ACC112 (cell line): ENCODE data around the gene ICAM2.

Experiments used
- H2AFZ ChIP-seq: fragments of 200-600 bp; sonication (generic); one replicate; pipeline ENCODE4 v1.6.0; 2017; ENCODE audit warnings: antibody characterized with exemption, low read length; ENCODE audit not compliant: unreplicated experiment
- H3K27ac ChIP-seq: fragments of 200-600 bp; sonication (generic); 2 replicates; pipeline ENCODE4 v1.5.1; 2014; ENCODE audit warnings: low read depth, mild to moderate bottlenecking, antibody characterized with exemption, low read length, moderate library complexity
- H3K27me3 ChIP-seq: fragments of 200-600 bp; sonication (generic); 2 replicates; pipeline ENCODE4 v1.6.1; 2014; ENCODE audit warnings: mild to moderate bottlenecking, antibody characterized with exemption, low read length, moderate library complexity, mixed read lengths; ENCODE audit not compliant: insufficient read depth
- H3K36me3 ChIP-seq: fragments of 200-600 bp; sonication (generic); 2 replicates; pipeline ENCODE4 v1.6.1; 2016; ENCODE audit warnings: mild to moderate bottlenecking, antibody characterized with exemption, low read length, moderate library complexity, mixed read lengths; ENCODE audit not compliant: insufficient read depth
- H3K4me1 ChIP-seq: fragments of 200-600 bp; sonication (generic); one replicate; pipeline ENCODE4 v1.6.1; 2016; ENCODE audit warnings: low read length, mixed read lengths; ENCODE audit not compliant: insufficient read depth, unreplicated experiment, control insufficient read depth
- H3K4me3 ChIP-seq: fragments of 200-600 bp; sonication (generic); 2 replicates; pipeline ENCODE4 v1.5.1; 2014; ENCODE audit warnings: mild to moderate bottlenecking, low read depth, low read length
- H3K79me2 ChIP-seq: fragments of 200-600 bp; sonication (generic); one replicate; pipeline ENCODE4 v1.6.0; 2016; ENCODE audit warnings: low read length; ENCODE audit not compliant: control insufficient read depth, unreplicated experiment, insufficient read depth

The ICAM2 gene

DNA sequence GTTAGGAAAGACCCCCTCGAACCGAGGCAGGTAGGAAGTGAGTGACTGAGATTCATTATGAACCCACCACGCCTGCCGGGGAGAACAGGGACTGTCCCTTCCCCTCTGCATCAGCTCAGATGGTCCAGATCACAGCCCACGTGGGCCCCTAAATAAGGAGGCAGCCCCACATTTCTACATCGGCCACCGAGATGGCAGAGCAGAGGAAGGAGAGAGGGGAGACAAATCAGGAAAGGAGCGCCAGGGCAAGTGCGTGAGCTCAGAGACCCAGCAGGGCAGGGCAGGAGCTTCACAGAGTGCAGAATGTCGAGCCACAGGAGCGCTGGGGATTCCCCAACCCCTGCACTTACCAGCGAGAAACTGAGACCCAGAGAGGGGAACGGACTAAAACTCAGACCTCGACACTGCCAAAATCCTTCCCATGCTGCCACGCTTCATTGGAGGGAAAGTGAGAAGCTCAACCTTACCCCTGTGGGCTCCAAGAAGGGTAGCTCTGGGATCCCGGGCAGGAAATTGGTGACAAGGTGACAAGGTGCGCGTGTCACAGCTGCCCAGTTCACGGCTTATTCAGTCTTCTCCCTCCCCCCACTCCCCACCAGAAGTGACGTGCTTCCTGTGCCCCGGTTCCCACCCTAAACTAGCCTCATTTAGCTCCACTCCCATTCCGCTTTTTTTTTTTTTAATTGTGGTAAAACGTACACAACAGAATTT lies at the start of gene ICAM2:
Gene ICAM2 (minus strand): TSS at position 578 of the 711 bp plus-strand sequence. CDS start 13,942 bp downstream, outside the sequence.
- peak within 1 kb of the TSS; percentile 83 for H2AFZ ChIP-seq
- no peaks in the 10 kb centered on the region for H3K4me1 ChIP-seq
- no peaks in the 10 kb centered on the region for H3K36me3 ChIP-seq
- no peaks in the 10 kb centered on the region for H3K79me2 ChIP-seq
- H3K27me3 ChIP-seq, result no peaks in the 10 kb centered on the region
- peak within 1 kb of the TSS; percentile 64 for H3K4me3 ChIP-seq
- H3K27ac ChIP-seq, result no peak within 1 kb of the TSS

DNA sequence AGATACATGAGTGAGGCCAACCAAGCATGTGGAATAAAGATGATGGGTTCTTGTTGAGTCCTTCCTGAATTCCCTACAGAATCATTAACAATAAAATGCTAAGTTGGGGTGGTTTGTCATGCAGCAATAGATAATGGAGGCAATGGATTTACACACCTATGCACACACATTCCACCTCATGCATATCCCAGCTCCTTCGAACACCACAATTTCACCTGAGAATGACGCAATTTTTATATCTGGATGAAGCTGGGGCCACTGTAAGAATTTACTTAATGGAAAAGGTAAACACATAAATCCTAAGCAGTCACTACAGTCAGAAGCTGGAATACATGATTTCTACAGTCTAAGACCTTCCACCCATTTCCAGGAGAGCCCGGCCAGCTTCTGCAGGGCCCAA lies 49.8 kb upstream of the ICAM2 start:
- Histone ChIP-seq H3K36me3 (peaks cover 36% of the 10 kb centered on the region), H3K4me3 (no peak overlapping the region), H3K4me1 (peaks cover 12% of the 10 kb centered on the region), H3K27ac (no peak overlapping the region), H3K79me2 (no peaks in the 10 kb centered on the region), H2AFZ (no peak overlapping the region), H3K27me3 (no peaks in the 10 kb centered on the region)

DNA sequence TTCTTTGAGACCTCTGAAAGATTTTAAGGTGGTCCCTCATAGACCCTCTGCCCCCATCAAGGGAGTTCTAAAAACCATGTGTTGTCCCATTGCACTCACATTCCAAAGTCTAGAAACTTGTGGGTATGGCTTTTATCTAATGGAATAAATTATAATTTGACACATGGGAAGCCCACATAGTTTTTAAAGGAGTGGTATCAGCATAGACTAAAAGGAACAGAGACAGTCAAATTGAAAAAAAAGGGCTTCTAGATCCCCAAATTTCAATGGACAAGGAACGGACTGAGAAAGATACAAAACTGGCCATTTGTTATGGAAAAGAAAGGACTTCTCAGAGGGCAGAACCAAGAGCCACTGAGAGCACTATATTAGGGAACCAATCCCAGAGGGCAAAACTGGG lies 48.7 kb upstream of the ICAM2 start:
- H3K4me1 ChIP-seq, result peaks cover 2% of the 10 kb centered on the region
- no peaks in the 10 kb centered on the region for H3K79me2 ChIP-seq
- no peak overlapping the region for H3K4me3 ChIP-seq
- peaks cover 36% of the 10 kb centered on the region for H3K36me3 ChIP-seq
- no peak overlapping the region for H2AFZ ChIP-seq
- H3K27ac ChIP-seq, result no peak overlapping the region
- no peaks in the 10 kb centered on the region for H3K27me3 ChIP-seq

DNA sequence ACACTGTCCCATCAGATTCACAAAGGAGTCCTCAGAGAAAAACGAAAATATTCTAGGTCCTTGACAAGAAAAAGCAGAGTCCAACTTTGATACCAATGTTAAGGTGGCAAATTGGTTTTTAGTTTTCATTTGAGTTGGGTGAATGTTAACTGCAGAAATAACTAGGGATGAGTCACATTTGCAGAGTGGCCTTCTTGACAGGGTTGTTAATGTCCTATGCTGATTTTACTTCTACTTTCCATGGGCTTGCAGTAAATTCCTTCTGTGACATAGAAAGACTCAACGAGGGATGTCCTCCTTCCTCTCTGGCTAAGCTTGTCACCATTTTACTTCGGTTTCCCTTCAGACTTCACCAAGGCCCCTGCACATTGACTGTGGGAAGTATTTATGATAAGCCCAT lies 47.2 kb upstream of the ICAM2 start:
- H3K27ac ChIP-seq, result no peak overlapping the region
- H3K36me3 ChIP-seq, result peaks cover 36% of the 10 kb centered on the region
- no peak overlapping the region for H3K4me3 ChIP-seq
- no peaks in the 10 kb centered on the region for H3K27me3 ChIP-seq
- no peaks in the 10 kb centered on the region for H3K79me2 ChIP-seq
- no peaks in the 10 kb centered on the region for H3K4me1 ChIP-seq
- H2AFZ ChIP-seq, result no peak overlapping the region

DNA sequence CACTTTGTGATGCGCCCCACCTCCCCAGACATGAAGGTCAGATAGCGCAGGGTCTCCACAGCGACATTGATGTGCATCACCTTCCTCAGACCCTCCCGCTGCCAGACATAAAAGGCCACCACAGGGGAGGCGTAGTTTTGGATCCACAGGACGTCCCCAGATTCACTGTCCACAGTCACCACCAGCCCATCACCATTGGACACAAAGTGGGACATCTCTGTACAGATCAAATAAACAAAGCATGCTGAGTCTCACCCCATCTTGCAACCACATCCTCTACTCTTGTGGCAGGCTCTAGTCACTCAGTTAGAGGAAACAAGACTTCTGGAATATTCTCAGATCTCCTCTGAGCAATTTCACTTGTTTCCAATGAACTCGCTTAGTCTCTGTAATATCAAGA lies 46.3 kb upstream of the ICAM2 start:
- Histone ChIP-seq H3K4me1 (peaks cover under 1% of the 10 kb centered on the region), H3K36me3 (peaks cover 36% of the 10 kb centered on the region), H3K4me3 (no peak overlapping the region), H3K27ac (no peak overlapping the region), H3K79me2 (no peaks in the 10 kb centered on the region), H3K27me3 (no peaks in the 10 kb centered on the region), H2AFZ (no peak overlapping the region)

DNA sequence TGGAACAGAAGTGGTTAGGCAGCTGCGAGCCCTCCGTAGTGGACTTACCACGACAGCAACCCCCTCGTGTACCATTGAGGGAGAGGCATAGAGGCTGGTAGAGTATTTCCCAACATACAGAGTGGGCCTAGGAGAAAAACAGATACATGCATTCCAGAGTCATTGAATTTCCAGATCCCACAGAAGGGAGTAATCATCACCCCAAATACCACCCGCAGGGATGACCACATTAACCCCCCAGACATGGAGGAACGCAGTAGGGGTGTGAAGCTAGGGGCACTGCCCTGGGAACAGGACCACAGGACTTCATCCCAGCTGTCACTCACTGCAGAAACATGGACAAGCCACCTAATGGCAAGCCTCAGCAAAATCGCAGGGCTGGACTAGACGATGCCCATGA lies 44.7 kb upstream of the ICAM2 start:
- H2AFZ ChIP-seq, result no peak overlapping the region
- H3K27ac ChIP-seq, result no peak overlapping the region
- H3K4me3 ChIP-seq, result no peak overlapping the region
- H3K27me3 ChIP-seq, result no peaks in the 10 kb centered on the region
- H3K79me2 ChIP-seq, result no peaks in the 10 kb centered on the region
- H3K36me3 ChIP-seq, result peaks cover 25% of the 10 kb centered on the region
- peaks cover 6% of the 10 kb centered on the region for H3K4me1 ChIP-seq

DNA sequence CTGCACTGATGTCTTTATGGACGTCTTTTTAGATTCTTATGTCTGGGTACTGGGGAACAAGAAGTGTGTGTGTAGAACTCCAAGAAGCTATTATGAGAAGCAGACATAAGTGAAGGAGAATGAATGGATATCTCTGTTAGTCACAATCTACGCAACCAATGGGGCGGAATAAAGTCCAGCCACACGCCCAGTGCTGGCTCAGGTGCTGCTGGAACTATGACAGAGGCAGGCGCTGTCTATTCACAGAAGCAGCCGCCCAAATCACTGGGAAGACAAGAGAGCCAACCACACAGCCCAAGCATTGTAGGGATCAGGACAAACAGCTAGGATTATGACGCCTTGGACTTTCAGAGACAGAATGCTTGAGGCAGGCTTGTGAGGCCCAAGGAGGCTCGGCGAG lies 43.9 kb upstream of the ICAM2 start:
- Histone ChIP-seq H3K27ac (no peak overlapping the region), H3K4me1 (peaks cover 6% of the 10 kb centered on the region), H3K4me3 (no peak overlapping the region), H2AFZ (no peak overlapping the region), H3K79me2 (no peaks in the 10 kb centered on the region), H3K27me3 (no peaks in the 10 kb centered on the region), H3K36me3 (peaks cover 16% of the 10 kb centered on the region)

DNA sequence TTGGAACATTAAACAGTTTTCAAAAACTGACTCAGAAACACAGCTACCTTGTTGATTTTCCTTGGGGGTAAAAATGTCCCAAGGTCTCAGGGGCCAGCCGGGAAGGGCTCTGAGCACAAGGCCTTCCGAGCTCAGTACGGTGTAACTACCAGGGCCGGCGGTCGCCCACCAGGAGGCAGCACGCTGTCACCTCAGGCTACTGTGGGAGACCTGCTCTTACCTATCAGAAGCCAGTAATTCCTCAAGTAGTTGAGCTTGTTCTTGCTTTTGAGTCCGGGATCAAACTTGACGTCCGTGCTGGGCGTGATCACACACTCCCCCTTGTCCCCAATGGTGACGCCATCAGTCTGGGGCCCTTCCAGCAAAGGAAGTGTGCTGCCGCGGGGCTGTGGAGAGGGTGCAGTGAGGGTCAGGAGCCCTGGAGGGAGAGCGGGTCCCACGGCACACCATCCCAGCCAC lies 43.4 kb upstream of the ICAM2 start:
- no peak overlapping the region for H2AFZ ChIP-seq
- H3K27me3 ChIP-seq, result no peaks in the 10 kb centered on the region
- H3K79me2 ChIP-seq, result no peaks in the 10 kb centered on the region
- H3K4me3 ChIP-seq, result no peak overlapping the region
- peaks cover 6% of the 10 kb centered on the region for H3K4me1 ChIP-seq
- H3K27ac ChIP-seq, result no peak overlapping the region
- H3K36me3 ChIP-seq, result peaks cover 11% of the 10 kb centered on the region

DNA sequence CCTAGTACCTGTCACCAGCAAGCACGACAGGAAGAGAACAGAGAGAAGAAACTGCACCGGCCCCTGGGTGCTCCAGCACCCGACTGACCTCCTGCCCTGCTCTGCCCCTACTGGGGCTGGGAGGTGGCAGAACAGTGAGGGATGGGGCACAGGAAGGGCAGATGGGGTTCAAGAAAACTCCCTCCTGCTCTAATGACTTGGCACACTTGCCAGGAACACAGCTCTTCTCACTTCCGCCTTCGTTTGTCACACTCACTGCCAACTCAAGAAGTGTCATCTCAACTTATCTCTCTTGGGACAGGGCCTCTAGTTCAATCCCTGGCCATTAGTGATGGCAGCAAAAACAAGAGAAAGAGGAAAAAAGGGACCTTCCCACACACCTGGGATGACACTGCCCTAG lies 42.7 kb upstream of the ICAM2 start:
- H3K4me3 ChIP-seq, result no peak overlapping the region
- peaks cover 4% of the 10 kb centered on the region; the same call in 1 of the 2 replicates for H3K36me3 ChIP-seq
- H2AFZ ChIP-seq, result no peak overlapping the region
- no peaks in the 10 kb centered on the region for H3K79me2 ChIP-seq
- H3K27me3 ChIP-seq, result no peaks in the 10 kb centered on the region
- no peak overlapping the region for H3K27ac ChIP-seq
- peaks cover 6% of the 10 kb centered on the region for H3K4me1 ChIP-seq

DNA sequence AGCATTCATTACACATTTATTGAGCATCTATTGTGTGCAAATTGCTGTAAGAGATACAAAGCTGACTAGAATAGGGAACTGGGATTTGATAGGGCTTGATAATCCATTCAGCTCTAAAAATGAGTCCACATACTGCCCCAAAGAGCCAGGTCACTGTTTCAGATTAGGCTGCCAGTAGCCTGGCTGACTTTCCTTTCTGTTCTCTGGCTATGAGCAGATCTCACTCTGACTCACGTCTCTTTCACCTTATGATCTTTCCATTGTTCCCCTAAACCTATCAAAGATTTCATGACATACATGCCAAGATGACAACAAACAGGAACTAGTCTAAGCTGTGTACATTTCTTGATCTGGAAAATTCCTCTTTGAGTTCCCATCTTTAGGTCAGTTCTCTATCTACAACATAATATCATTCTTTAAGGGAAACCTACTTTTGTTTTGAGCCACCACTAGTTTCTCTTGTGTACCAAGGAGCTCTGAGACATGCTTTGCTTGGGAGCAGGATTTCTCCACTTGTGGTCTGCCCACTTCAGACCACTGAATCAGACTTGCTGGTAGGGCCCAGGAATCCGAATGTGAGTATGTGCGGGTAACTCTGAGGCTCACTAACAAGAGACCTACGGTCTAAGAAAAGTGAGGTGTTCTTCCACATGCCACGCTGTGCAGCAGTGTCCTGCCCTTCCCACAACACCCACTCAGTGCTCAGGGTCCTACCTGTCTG lies 40.9 kb upstream of the ICAM2 start:
- Histone ChIP-seq H3K27ac (peak overlapping the region; percentile 29; the same call in 1 of the 2 replicates), H3K4me3 (no peak overlapping the region), H3K36me3 (no peaks in the 10 kb centered on the region), H3K27me3 (no peaks in the 10 kb centered on the region), H3K4me1 (peaks cover 6% of the 10 kb centered on the region), H3K79me2 (no peaks in the 10 kb centered on the region), H2AFZ (no peak overlapping the region)

DNA sequence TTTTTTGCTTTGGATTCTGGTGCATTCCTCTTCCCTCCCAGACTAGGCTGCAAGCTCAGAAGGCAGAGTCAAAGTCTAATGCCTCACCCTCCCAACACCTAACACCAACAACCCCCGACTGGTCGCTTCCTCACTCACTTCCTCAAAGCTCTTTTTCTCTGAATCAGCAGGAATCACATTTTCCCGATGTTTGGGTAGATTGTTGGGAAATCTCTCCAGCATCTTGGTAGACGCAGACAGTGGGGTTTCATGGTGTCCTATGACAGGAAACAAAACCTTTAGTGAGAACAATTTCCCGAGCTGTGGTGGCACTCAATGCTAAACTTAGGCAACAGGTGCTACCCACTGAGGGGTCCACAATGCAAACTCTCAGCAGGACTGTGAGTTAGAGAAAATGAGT lies 39.9 kb upstream of the ICAM2 start:
- Histone ChIP-seq H2AFZ (no peak overlapping the region), H3K27ac (no peak overlapping the region), H3K79me2 (no peaks in the 10 kb centered on the region), H3K36me3 (no peaks in the 10 kb centered on the region), H3K4me1 (peaks cover 6% of the 10 kb centered on the region), H3K27me3 (no peaks in the 10 kb centered on the region), H3K4me3 (no peak overlapping the region)
